ENCODE results near the gene ATP11B. TPM values are rescaled to one million over a fixed set of nuclear protein-coding genes. Genes with fewer than 3 reads are reported as not detected.
"Not testable (repeated sequence)": the region's sequence is repeated elsewhere in the genome, so short reads cannot be mapped to it uniquely, and the experiment has no call there.

The ATP11B gene
- total RNA-seq, 2 experiments from 2014 or later: 139 to 143 TPM

GRCh38 chr3:182821221-182821981, 28.1 kb downstream of the ATP11B start:
- peaks cover 62% of the 10 kb centered on the region for H3K36me3 Mint-ChIP-seq (ENCODE audit: low read depth)
- intact Hi-C loops (cut with DNase I, micrococcal nuclease): no loop called here

GRCh38 chr3:182822260-182822659, 29.0 kb downstream of the ATP11B start:
- H3K4me3 Mint-ChIP-seq; H3K9me3 Mint-ChIP-seq; POLR2A ChIA-PET; H3K9me3 ChIP-seq (ENCODE audit: control insufficient read depth in 1 of 2, insufficient read depth in 1 of 2, low read length in 2 of 2); H3K4me1 ChIP-seq (ENCODE audit: insufficient read depth, low read length); CTCF ChIA-PET; H3K27me3 ChIP-seq (ENCODE audit: control insufficient read depth in 1 of 2, insufficient read depth in 2 of 2, low read length in 2 of 2); intact Hi-C loops (cut with DNase I, micrococcal nuclease); H3K27me3 Mint-ChIP-seq; ATAC-seq (ENCODE audit: poor library complexity); H3K27ac ChIP-seq (ENCODE audit: low read depth in 1 of 2, low read length in 2 of 2); H3K4me3 ChIP-seq (ENCODE audit: low read length); H3K27ac Mint-ChIP-seq; DNase-seq: not testable (repeated sequence)
- Mint-ChIP-seq H3K36me3 (ENCODE audit: low read depth) (peaks cover 71% of the 10 kb centered on the region), H3K4me1 (ENCODE audit: low read depth) (peaks cover 63% of the 10 kb centered on the region)
- H3K36me3 ChIP-seq (ENCODE audit: insufficient read depth, low read length): peaks cover 16% of the 10 kb centered on the region

More at GRCh38 chr3:182821221-182821981, 28.1 kb downstream of the ATP11B start:
- no peak for DNase-seq
- no peak overlapping the region for H3K27ac ChIP-seq (ENCODE audit: low read depth in 1 of 2, low read length in 2 of 2)
- no peaks in the 10 kb centered on the region for H3K4me1 ChIP-seq (ENCODE audit: insufficient read depth, low read length)
- ChIA-PET POLR2A (no interaction called here), CTCF (no interaction called here)
- Mint-ChIP-seq H3K27me3 (no peaks in the 10 kb centered on the region), H3K4me3 (no peak overlapping the region), H3K4me1 (ENCODE audit: low read depth) (peaks cover 62% of the 10 kb centered on the region), H3K27ac (peak overlapping the region; percentile 9), H3K9me3 (peaks cover 2% of the 10 kb centered on the region)
- no peak for ATAC-seq (ENCODE audit: poor library complexity)
- H3K36me3 ChIP-seq (ENCODE audit: insufficient read depth, low read length): peaks cover 16% of the 10 kb centered on the region
- TF ChIP-seq CTCF (IDR thresholded peaks at IDR 0.05): no peak
- no peaks in the 10 kb centered on the region for H3K9me3 ChIP-seq (ENCODE audit: control insufficient read depth in 1 of 2, insufficient read depth in 1 of 2, low read length in 2 of 2)
- H3K27me3 ChIP-seq (ENCODE audit: control insufficient read depth in 1 of 2, insufficient read depth in 2 of 2, low read length in 2 of 2): no peaks in the 10 kb centered on the region
- H3K4me3 ChIP-seq (ENCODE audit: low read length): no peak overlapping the region

- peak overlapping the region; percentile 8 for H3K27ac Mint-ChIP-seq
- CTCF ChIA-PET: no interaction called here
- DNase-seq (no peak), ATAC-seq (ENCODE audit: poor library complexity) (no peak)
- no peak overlapping the region for H3K4me3 Mint-ChIP-seq
- no peaks in the 10 kb centered on the region for H3K27me3 Mint-ChIP-seq
- TF ChIP-seq CTCF (IDR thresholded peaks at IDR 0.05): no peak
- no peak overlapping the region for H3K27ac ChIP-seq (ENCODE audit: low read depth in 1 of 2, low read length in 2 of 2)
- no peaks in the 10 kb centered on the region for H3K9me3 ChIP-seq (ENCODE audit: control insufficient read depth in 1 of 2, insufficient read depth in 1 of 2, low read length in 2 of 2)
- peaks cover 46% of the 10 kb centered on the region for H3K4me1 Mint-ChIP-seq (ENCODE audit: low read depth)
- H3K36me3 Mint-ChIP-seq (ENCODE audit: low read depth): peaks cover 73% of the 10 kb centered on the region
- POLR2A ChIA-PET: no interaction called here
- no peak overlapping the region for H3K4me3 ChIP-seq (ENCODE audit: low read length)
- H3K4me1 ChIP-seq (ENCODE audit: insufficient read depth, low read length): no peaks in the 10 kb centered on the region
- H3K9me3 Mint-ChIP-seq: peaks cover 2% of the 10 kb centered on the region
- intact Hi-C loops (cut with DNase I, micrococcal nuclease): no loop called here
- peaks cover 27% of the 10 kb centered on the region for H3K36me3 ChIP-seq (ENCODE audit: insufficient read depth, low read length)
- H3K27me3 ChIP-seq (ENCODE audit: control insufficient read depth in 1 of 2, insufficient read depth in 2 of 2, low read length in 2 of 2): no peaks in the 10 kb centered on the region
Measured at GRCh38 chr3:182824957-182825356, 31.7 kb downstream of the ATP11B start.
